Activated CD4-positive, alpha-beta T cell treated with anti-CD3 and anti-CD28 coated beads for 1 hour (primary cell): ENCODE results near the gene VPS13C.
A peak's percentile ranks its signal among the peaks of the same experiment; 100 is the strongest.
"Not testable (repeated sequence)": the region's sequence is repeated elsewhere in the genome, so short reads cannot be mapped to it uniquely, and the experiment has no call there.

ENCODE experiments used
- DNase-seq: peaks from one replicate; pipeline ENCODE4 v3.0.0-alpha.2; 2020

VPS13C gene

DNA sequence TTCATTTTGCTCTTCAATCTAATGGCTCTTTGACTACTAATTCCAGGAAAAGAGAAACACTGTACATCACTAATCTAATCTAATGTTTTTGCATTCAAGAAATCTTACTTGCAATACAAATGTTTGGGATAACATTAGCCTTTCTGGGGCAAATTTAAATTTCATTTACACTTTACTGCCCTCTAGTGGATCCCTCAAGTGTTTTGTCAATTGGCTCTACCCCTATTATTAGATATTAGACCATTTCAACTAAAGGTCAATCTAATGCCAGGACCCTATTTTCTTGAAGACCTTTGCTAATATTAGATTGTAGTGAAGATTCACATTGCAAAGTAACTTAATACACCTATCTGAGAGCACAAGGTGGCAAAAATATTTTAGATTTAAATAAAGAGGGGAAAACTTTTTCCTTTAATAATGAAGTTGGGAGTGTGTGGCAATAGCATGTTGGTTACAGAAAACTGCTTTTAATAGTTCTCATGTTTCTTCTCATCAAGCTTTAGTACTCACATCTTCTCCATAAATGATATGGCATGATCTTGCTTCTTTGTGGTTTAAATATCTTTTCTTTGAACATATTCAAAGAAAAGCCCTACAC, 11.6 kb upstream of the VPS13C start:
- no peak for DNase-seq

DNA sequence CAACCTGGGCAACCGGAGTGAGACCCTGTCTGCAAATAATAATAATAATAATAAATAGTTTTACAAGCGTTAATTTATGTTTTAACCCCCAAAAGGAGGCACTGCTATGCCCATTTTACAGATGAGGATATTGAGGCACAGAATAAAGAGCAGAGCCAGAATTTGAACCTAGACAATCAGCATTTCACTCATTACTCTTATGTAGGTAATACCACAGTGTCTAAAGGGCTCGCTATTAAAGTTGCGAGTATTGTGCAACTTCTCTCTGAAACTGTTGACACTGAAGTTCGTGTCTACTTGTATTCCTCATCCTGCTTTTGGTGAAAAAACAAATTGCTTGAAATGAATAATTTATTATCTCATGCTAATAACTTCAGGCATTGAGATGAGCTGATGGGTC, 9.3 kb upstream of the VPS13C start:
- DNase-seq: no peak

DNA sequence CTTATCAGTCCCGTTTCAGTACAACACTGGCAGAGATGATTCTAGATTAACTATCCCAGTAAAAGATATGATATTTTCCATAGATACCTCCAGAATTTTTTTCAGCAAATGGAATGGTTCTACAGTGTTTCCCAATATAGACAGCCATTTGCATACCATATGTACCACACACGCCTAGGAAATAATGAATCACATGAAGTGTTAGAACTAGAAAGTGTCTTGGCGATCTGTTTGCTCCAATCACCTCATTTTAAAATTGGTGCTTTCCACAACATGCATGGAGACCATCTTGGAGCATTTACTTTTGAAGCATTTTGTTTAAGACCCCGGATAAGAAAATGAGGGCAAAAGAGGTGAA, 8.5 kb upstream of the VPS13C start:
- no peak for DNase-seq

GRCh38 chr15:62068071-62068809, 8.0 kb upstream of the VPS13C start:
- no peak for DNase-seq

DNA sequence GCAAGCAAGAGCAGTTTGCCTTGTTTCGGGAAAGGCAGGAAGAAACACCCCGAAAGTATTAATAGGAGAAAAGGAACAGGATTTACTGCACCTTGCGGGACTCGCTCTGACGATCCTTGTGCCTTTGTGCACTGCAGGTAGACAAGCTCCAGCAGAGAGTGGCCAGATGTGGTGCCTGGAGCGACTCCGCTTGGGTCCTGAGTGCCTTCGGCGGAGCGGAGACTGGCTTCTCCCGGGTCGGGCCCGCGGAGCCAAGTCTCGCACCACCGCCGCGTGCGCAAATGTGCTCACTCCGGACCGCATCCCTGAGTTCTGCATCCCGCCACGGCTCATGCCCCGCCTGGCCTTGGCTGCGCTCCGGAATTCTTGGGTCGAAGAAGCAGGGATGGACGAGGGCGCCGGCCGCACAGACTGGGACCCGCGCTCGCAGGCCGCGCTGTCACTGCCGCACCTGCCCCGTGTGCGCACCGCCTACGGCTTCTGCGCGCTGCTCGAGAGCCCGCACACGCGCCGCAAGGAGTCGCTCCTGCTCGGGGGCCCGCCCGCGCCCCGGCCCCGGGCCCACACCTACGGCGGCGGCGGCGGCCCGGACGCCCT, 7.3 kb upstream of the VPS13C start:
- DNase-seq: no peak

- peak; percentile 41 for DNase-seq
These were observed 6.6 kb upstream of the VPS13C start, which contains the start of gene C2CD4A for GRCh38 chr15:62066663-62067447. TSS of gene C2CD4A (plus strand) at chr15:62066977. CDS start at chr15:62067614, 637 bp downstream.

- no peak for DNase-seq
These were observed 3.8 kb upstream of the VPS13C start for GRCh38 chr15:62063825-62064635.

DNA sequence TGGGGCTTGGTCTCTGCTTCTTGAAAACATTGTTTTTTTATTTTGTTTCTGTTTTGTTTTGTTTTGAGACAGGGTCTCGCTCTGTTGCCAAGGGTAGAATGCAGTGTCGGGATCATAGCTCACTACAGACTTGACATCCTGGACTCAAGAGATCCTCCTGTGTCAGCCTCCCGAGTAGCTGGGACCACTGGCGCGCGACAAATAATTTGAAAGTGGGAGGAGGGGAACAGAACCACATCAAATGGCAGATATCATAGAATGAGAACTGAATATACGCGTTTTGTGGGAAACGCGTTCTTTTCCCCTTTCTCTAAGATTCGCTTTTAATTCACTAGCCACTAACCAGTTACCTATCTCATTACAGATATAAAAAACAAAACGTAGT, 641 bp upstream of the VPS13C start:
- no peak for DNase-seq

DNA sequence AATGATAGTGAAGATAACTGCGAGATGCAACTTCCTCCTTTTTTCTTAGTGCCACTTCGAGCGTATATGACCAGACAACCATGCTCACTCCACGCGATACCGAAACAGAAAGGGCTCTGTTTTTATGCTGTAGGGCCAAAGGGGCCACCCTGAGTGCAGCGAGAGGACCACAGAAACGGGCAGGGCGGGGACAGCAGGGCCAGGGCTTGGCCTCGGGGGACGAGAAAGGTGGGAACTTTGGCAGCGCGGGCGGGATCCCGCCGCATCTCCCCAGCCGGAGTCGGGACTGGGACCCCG, 483 bp downstream of the VPS13C start:
- peak; percentile 35 for DNase-seq

DNA sequence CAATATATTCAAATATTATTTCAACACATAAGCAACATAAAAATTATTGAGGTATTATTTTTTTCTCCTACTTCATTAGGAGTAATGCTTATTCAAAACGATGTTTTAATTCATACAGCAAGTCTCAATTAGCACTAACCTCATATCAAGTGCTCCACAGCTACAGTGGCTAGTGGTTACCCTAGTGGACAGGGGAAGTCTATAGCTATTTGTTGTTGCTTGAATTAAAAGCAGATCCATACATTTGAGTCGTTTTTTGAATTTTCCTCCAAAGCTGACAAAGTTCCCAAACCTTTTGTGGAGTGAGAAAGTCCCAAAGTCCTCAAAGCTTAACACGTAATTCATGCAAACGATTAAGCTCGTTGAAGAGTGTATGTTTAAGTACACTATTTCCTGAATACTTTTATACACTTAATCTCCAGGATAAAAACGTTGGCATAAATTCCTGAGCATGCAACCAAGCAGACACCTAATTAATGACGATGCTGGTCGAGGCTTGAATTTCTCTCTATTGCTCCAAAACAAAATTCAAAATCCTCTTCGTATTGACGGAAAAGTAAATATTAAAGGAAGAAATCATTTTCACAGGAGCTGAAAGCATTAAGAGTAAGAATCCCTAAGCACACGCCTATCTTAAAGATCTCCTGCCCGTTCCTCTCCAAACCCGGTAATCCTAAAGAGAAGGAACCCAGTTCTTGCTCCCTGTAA, 985 bp downstream of the VPS13C start:
- no peak for DNase-seq

DNA sequence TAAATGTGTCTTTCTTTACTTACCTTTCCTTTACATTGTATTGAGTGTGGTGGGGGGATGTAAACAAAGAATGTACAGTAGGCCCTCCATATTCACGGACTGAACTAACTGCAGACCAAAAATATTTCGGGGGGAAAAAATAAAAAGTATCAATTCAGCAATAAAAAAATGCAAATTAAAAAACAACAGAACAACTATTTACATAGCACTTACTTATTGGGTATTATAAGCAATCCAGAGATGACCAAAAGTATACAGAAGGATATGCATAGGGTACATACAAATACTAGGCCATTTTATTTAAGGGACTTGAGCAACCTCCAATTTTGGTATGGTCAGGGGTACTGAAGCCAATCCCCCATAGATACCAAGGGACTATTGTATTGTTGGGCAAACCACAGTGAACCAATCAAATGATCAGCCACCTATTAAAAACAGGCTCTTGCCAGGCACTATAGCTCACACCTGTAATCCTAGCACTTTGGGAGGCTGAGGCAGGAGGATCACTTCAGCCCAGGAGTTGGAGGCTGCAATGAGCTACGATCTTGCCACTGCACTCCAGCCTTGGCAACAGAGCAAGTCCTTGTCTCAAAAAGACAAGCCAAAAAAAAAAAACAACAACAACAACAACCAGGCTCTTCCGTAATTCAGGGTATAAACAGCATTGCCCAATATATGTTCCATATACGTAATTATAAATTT, 1.8 kb downstream of the VPS13C start:
- DNase-seq: no peak

DNA sequence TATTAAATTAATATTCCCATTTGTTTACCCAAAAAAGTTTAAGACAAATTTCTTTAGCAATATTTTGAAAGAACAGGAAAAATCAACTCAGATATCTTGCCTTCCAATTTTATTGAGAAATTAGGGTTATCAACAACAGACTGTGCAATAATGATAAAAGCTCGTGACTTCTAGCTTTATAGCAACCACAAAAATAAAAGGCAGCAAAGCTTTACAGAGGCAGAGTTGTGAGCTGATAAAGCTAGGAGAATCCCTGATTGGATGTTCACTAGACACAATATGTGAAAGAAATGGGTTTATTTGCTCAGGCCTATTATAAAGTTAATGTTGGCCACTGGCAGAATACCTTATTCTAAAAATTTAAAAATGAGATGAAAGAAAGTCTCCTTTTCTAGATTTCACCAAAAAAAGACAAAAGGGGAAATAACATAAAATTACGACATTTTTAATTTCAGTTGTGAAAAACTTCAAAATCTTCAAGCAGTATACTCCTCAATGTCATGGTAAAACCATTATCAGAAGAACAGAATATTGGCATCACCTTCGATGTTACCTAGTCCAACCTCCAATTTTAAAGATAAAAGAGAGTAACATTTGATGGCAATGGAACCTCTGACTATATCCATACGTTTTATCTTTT, 2.8 kb downstream of the VPS13C start:
- no peak for DNase-seq

DNA sequence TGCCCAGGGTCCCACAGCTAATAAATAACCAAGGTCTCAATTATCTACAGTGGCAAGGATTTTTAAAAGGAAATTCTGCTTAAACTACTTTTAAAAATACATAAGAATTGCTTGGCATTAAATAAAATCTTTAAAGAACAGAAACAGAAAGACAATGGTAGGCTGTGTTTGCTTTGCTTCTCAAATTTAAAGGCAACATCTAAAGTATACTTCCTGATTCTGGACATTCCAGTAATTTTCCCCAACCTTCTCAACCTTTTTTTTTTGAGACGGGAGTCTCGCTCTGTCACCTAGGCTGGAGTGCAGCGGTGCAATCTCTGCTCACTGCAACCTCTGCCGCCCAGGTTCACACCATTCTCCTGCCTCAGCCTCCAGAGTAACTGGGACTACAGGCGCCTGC, 5.3 kb downstream of the VPS13C start:
- DNase-seq: no peak

GRCh38 chr15:62053439-62054085, 6.7 kb downstream of the VPS13C start:
- DNase-seq: no peak

- no peak for DNase-seq
These were observed 7.5 kb downstream of the VPS13C start for GRCh38 chr15:62052713-62053112.

DNA sequence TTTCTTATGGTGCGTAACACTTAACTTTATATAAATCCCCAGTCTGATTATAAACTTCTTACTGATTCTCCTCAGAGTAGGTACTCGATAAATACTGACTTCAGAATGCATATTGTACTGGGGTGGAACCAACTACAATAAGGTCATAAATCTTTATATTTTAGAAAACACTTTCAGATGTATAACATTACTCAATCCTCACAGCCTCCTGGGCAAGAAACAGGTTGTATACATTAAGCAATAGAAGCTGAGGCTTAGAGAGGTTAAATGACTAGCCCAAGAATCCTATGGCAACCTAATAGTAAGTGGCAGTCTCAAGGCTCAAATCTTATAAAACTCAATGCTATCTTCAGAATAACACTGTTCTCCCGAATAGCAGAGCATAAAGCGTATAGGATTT, 9.1 kb downstream of the VPS13C start:
- no peak for DNase-seq

- DNase-seq: no peak
These were observed 10.1 kb downstream of the VPS13C start for GRCh38 chr15:62050115-62050514.

DNA sequence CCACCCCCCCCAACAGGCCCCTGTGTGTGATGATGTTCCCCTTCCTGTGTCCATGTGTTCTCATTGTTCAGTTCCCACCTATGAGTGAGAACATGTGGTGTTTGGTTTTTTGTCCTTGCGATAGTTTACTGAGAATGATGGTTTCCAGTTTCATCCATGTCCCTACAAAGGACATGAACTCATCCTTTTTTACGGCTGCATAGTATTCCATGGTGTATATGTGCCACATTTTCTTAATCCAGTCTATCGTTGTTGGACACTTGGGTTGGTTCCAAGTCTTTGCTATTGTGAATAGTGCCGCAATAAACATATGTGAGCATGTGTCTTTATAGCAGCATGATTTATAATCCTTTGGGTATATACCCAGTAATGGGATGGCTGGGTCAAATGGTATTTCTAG, 12.0 kb downstream of the VPS13C start:
- DNase-seq: not testable (repeated sequence)

DNA sequence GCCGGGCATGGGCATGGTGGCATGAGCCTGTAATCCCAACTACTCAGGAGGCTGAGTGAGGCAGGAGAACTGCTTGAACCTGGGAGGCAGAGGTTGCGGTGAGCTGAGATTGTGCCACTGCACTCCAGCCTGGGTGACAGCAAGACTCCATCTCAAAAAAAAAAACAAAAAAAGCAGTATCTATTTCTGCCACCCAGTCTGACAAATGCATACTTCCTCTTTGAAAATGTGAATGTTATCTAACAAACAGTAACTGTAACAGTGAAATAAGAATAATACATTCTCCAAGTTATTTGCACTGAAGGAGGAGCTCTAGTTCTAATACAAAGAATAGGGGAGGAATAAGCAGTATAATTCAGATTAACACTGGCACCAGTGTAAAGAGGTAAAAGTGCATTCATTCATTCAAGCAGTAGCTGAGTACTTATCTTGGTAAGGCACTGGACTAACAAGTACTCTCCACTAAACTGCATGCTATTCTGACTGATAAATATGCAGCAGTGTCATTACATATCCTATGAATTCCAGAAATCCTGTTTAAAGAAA, 12.9 kb downstream of the VPS13C start:
- DNase-seq: no peak

DNA sequence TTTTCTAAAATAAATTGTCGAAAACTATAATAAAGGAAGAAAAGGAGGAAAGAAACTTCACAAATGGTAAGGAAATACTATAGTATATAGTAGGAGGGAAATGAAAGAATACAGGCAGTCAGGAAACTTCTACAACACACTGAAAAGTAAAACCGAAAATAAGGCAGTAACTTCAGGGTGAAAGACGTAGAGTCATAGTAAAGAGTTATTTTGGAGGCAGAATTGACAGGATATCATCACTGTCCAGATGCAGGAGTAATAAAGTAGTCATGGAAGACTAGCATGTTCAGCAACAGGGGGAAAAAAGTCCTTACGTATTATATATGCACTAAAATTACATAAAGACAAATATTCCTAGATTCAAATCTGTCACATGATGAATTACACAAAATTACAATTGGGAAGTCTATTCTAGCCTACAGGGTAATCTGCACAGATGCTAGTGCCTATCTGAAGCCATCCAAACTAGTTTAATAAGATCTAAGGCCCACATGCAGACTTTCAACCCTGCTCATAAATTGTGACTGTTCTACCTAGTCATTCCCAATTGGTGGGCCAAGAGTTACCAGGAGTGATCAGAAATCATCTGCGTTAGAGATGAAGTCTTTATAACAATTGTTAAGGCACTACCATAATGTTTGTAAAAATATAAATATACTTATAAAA, 14.0 kb downstream of the VPS13C start:
- DNase-seq: no peak
